OCI-LY7 (cell line): ENCODE results near the gene KCTD17. TPM values are rescaled to one million over a fixed set of nuclear protein-coding genes. Genes with fewer than 3 reads are reported as not detected.

Experiments
- BruUV-seq: library from RNA; stranded (reverse); fragments of 400-500 nt; replicated peaks from 2 replicates; lab custom pipeline; 2021; lab: Mats Ljungman, UMichigan
- CTCF ChIA-PET: fragments of 300-600 bp; sonication (Branson Sonifier 250); formaldehyde crosslinking; loops from one replicate; lab custom pipeline; 2022; ENCODE audit warnings: antibody characterized with exemption; ENCODE audit not compliant: unreplicated experiment; lab: Charles Lee
- POLR2A ChIA-PET: fragments of 300-600 bp; sonication (Branson Sonifier 250); formaldehyde crosslinking; loops from one replicate; lab custom pipeline; 2022; ENCODE audit warnings: antibody characterized with exemption; lab: Charles Lee
- DNase-seq: peaks from one replicate; pipeline ENCODE4 v3.0.0-alpha.2; 2015; ENCODE audit warnings: low spot score
- H2AFZ ChIP-seq: fragments of 200-600 bp; sonication (generic), shearing (Covaris generic); 2 replicates; pipeline ENCODE4 v1.6.1; 2014; ENCODE audit warnings: mild to moderate bottlenecking, antibody characterized with exemption, low read length, moderate library complexity
- H3K27ac ChIP-seq: fragments of 200-600 bp; sonication (generic); 2 replicates; pipeline ENCODE4 v1.5.1; 2014; ENCODE audit warnings: mixed run types, low read depth, mild to moderate bottlenecking, moderate library complexity, low read length, inconsistent platforms; ENCODE audit not compliant: poor library complexity, severe bottlenecking
- H3K36me3 ChIP-seq: fragments of 200-600 bp; sonication (generic); 2 replicates; pipeline ENCODE4 v1.6.1; 2014; ENCODE audit warnings: mild to moderate bottlenecking, antibody characterized with exemption, low read length, moderate library complexity, mixed read lengths; ENCODE audit not compliant: insufficient read depth
- H3K4me1 ChIP-seq: fragments of 200-600 bp; sonication (generic); 2 replicates; pipeline ENCODE4 v1.5.1; 2014; ENCODE audit warnings: mild to moderate bottlenecking, low read length; ENCODE audit not compliant: insufficient read depth, poor library complexity, severe bottlenecking
- H3K4me2 ChIP-seq: fragments of 200-600 bp; sonication (generic); 2 replicates; pipeline ENCODE4 v1.6.1; 2014; ENCODE audit warnings: mild to moderate bottlenecking, low read length
- H3K4me3 ChIP-seq: fragments of 200-600 bp; sonication (generic); 2 replicates; pipeline ENCODE4 v1.5.1; 2014; ENCODE audit warnings: mild to moderate bottlenecking, low read depth, low read length; ENCODE audit not compliant: poor library complexity, severe bottlenecking
- H3K79me2 ChIP-seq: fragments of 200-600 bp; sonication (generic); 2 replicates; pipeline ENCODE4 v1.6.1; 2016; ENCODE audit warnings: low read depth, mild to moderate bottlenecking, low read length, moderate library complexity, mixed read lengths; ENCODE audit not compliant: insufficient read depth
- H3K9me2 ChIP-seq: fragments of 200-600 bp; sonication (generic); 2 replicates; pipeline ENCODE4 v1.6.1; 2016; ENCODE audit warnings: mild to moderate bottlenecking, low read length, mixed read lengths; ENCODE audit not compliant: insufficient read depth
- H3K9me3 ChIP-seq: fragments of 200-600 bp; sonication (generic); 2 replicates; pipeline ENCODE4 v1.6.1; 2014; ENCODE audit warnings: mild to moderate bottlenecking, mixed run types, low read length, mixed read lengths
- H4K20me1 ChIP-seq: fragments of 200-600 bp; sonication (generic); 2 replicates; pipeline ENCODE4 v1.6.1; 2014; ENCODE audit warnings: mild to moderate bottlenecking, antibody characterized with exemption, low read length, moderate library complexity, mixed read lengths; ENCODE audit not compliant: insufficient read depth
- CTCF ChIP-seq: fragments of 200-600 bp; sonication (generic); conservative IDR thresholded peaks from 2 replicates; pipeline ENCODE4 v1.5.1; 2014; ENCODE audit warnings: mild to moderate bottlenecking, antibody characterized with exemption, low read length, moderate library complexity, mixed read lengths
- EZH2phosphoT487 ChIP-seq: fragments of 200-600 bp; sonication (generic); IDR thresholded peaks from 2 replicates; pipeline ENCODE4 v1.6.1; 2018; ENCODE audit warnings: low read depth, borderline replicate concordance, mild to moderate bottlenecking, mixed run types, antibody characterized with exemption, low read length, moderate library complexity, mixed read lengths
- intact Hi-C: fragments of 100-400 bp; cut with micrococcal nuclease; formaldehyde crosslinking; loops from one replicate; pipeline ENCODE4 v1.10.0; 2022; ENCODE audit not compliant: unreplicated experiment
- total RNA-seq, 2 experiments: library from RNA; depleted of rRNA in 1 of 2; stranded (reverse); fragments of >200 nt in 1 of 2; shearing (Covaris generic) in 1 of 2; gene quantifications; 2 replicates each; pipeline ENCODE4 v1.2.3, GENCODE V29; 2014 to 2022

KCTD17 gene
- total RNA-seq, 2 experiments from 2014 or later: 17.7 to 21.7 TPM

GRCh38 chr22:37050913-37051312 lies 629 bp upstream of the KCTD17 start:
- Histone ChIP-seq H3K79me2 (no peaks in the 10 kb centered on the region), H2AFZ (no peak overlapping the region; the same call in 1 of the 2 replicates), H3K27ac (no peak overlapping the region), H3K9me3 (no peaks in the 10 kb centered on the region), H3K4me3 (no peak overlapping the region), H3K36me3 (no peaks in the 10 kb centered on the region), H3K9me2 (no peaks in the 10 kb centered on the region), H3K4me2 (peak overlapping the region; percentile 98; the same call in 1 of the 2 replicates), H3K4me1 (peaks cover 13% of the 10 kb centered on the region), H4K20me1 (no peaks in the 10 kb centered on the region)
- DNase-seq: no peak
- CTCF ChIA-PET: no interaction called here
- intact Hi-C loops: no loop called here
- TF ChIP-seq CTCF: no peak
- TF ChIP-seq EZH2phosphoT487: no peak
- no TSS peak for BruUV-seq
- POLR2A ChIA-PET: interaction anchor here (0.6 kb wide), 2 partner anchors 36 to 462 kb away, joined by 3 to 5 read pairs; no protein-coding TSS in a partner anchor

DNA sequence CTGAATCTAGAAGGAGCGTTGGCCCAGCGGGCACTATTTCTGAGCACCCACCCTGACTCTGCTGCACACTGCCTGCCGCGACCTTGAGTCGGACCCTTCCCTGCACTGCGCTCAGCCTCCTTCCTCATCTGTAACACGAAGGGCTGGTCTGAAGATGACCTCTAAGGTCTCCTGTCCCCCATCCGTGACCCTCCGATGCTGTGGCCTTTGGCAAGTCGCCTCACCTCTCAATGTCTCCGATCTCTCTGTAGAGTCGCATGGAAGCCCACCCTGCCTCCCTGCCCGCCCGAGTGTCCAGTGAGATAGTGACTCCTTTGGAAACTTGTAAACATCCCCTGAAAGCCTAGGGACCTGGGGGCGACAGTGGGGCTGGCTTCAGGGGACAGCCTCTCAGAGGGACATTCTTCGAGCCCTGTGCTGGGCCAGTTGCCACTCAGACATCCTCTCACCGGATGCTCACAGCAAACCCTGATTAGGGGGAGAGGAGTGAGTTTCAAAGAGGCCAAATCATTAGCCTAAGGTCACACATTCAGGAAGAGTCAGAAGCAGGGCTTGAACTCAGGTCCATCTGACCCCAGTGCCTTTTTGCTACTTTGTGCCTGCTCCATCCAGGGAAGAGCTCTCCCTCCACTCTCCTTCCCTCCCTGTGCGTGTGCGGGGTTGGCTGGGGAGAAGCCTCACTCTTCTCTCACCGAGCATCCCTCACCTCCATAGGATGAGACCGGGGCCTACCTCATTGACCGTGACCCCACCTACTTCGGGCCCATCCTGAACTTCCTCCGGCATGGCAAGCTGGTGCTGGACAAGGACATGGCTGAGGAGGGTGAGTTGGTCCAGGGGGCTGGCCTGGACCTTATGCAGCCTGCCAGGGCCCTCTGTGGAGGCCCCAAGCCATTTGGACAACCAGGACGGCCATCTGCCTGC lies 1.1 kb downstream of the KCTD17 start:
- peak overlapping the region; percentile 97 for H3K4me3 ChIP-seq
- TF ChIP-seq EZH2phosphoT487 (no peak), CTCF (no peak)
- peak overlapping the region; percentile 98 for H3K4me2 ChIP-seq
- ChIA-PET POLR2A (no interaction called here), CTCF (no interaction called here)
- no peaks in the 10 kb centered on the region for H3K79me2 ChIP-seq
- H2AFZ ChIP-seq: no peak overlapping the region
- DNase-seq: no peak
- H3K4me1 ChIP-seq: peaks cover 13% of the 10 kb centered on the region
- no TSS peak for BruUV-seq
- H3K27ac ChIP-seq: no peak overlapping the region
- no peaks in the 10 kb centered on the region for H4K20me1 ChIP-seq
- intact Hi-C loops: no loop called here
- H3K36me3 ChIP-seq: no peaks in the 10 kb centered on the region
- H3K9me2 ChIP-seq: no peaks in the 10 kb centered on the region
- H3K9me3 ChIP-seq: no peaks in the 10 kb centered on the region
